HPDE6-E6E7 (cell line): ENCODE results near the gene SCYL1.

Experiments used
- DNase-seq: peaks from one replicate; pipeline ENCODE4 v3.0.0; 2011; ENCODE audit warnings: missing footprints; ENCODE audit errors: extremely low spot score

Gene SCYL1

GRCh38 chr11:65493367-65494176 is 31.3 kb upstream of the SCYL1 start:
- peak; percentile 75 for DNase-seq

GRCh38 chr11:65496304-65497140 is 28.4 kb upstream of the SCYL1 start:
- no peak for DNase-seq

- peak; percentile 66 for DNase-seq
These were observed 27.5 kb upstream of the SCYL1 start for GRCh38 chr11:65497141-65498041.

GRCh38 chr11:65498042-65498726 is 26.7 kb upstream of the SCYL1 start:
- DNase-seq, result no peak

- no peak for DNase-seq
These were observed 26.2 kb upstream of the SCYL1 start for GRCh38 chr11:65498727-65498976.

- DNase-seq, result no peak
These were observed 25.7 kb upstream of the SCYL1 start, which contains the start of gene MALAT1 for GRCh38 chr11:65498977-65499712. Gene MALAT1, plus strand, starts transcription at chr11:65499045.

GRCh38 chr11:65499713-65500386 is 25.0 kb upstream of the SCYL1 start:
- no peak for DNase-seq

- no peak for DNase-seq
These were observed 24.3 kb upstream of the SCYL1 start for GRCh38 chr11:65500387-65501185.

- DNase-seq, result no peak
These were observed 23.8 kb upstream of the SCYL1 start for GRCh38 chr11:65501186-65501471.

GRCh38 chr11:65501472-65502273 is 23.2 kb upstream of the SCYL1 start:
- DNase-seq, result no peak

- DNase-seq, result no peak
These were observed 22.7 kb upstream of the SCYL1 start for GRCh38 chr11:65502274-65502554.

- no peak for DNase-seq
These were observed 22.1 kb upstream of the SCYL1 start for GRCh38 chr11:65502555-65503367.

GRCh38 chr11:65503368-65503948 is 21.4 kb upstream of the SCYL1 start:
- DNase-seq, result no peak

GRCh38 chr11:65503949-65504673 is 20.8 kb upstream of the SCYL1 start:
- DNase-seq, result no peak

- DNase-seq, result no peak
These were observed 20.0 kb upstream of the SCYL1 start for GRCh38 chr11:65504674-65505465.
